HG03039 (cell line): Measurements from ENCODE around the gene ZBTB20.
"Not testable (repeated sequence)": the region's sequence is repeated elsewhere in the genome, so short reads cannot be mapped to it uniquely, and the experiment has no call there.

ENCODE experiments used
- ATAC-seq: cut with Tn5 transposase; IDR thresholded peaks from one replicate; pipeline ENCODE4 v1.9.1; 2021; ENCODE audit warnings: mild to moderate bottlenecking, moderate library complexity; ENCODE audit not compliant: unreplicated experiment

The ZBTB20 gene

DNA sequence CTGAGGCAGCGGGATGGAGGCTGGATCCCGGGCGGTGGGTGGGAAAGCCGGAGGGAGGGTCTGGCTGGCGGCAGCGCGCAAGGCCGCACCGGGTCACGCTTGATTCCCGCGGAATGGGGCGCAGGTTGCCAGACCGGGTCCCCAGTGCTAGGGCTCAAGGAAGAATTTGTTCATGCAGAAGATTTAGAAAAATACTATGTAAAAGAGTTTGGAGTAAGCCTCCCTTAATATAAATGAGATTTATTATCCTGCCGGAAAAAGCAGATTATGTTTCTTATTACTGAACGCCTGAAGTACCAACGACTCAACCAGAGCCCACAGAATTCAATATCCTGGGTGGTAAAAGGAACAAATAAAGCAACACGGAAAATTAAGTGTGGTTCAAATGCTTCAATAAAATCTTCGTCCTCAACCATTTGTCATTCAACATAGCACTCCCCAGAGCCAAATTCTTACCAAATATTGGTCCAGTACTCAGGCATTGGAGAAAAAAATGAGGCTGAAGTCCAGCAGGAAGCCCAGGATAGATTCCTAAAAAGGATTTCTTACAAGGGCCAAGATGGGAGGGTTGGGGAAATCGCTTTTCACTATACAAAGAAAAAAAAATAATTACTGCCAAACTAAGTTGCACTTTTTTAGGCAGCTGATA lies 1.2 kb upstream of the ZBTB20 start:
- ATAC-seq = peak; percentile 0

DNA sequence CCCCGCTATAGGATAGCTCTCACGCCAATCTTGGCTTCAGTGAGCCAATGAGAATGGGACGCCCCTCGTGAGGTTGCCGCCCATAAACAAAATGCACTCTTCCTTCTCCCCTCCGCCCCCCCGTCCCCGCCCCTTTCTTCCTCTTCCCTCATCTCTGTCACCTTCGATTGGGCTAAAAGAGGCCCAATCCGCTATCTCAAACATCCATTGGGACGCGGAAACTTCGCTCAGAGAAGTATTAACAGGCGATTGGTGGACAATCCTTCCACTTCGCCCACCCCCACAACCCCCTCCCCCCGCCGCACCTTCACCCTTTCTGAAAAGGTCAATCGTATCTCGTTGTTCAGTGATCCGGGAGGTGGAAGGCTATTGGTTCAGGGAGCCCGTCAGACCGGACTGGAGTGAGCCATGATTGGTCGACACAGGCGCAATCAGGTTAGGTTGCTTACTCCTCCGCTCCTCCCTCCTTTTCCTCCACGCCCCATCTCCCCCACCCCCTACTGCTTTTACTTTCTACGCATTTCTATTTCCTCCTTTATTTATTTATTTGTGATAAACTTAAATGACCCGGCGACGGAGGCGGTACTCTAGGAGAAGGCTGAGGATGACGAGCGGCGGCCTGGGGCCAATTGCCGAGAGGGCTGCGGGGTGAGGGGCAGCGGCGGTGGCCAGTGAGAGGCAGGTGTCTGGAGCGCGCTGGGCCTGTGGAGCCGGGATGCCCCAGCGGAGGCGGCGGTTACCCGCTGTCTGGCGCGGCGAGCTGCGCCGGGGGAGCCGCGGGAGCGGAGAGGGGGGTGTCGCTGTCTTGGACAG lies 447 bp upstream of the ZBTB20 start:
- ATAC-seq = peak; percentile 80

DNA sequence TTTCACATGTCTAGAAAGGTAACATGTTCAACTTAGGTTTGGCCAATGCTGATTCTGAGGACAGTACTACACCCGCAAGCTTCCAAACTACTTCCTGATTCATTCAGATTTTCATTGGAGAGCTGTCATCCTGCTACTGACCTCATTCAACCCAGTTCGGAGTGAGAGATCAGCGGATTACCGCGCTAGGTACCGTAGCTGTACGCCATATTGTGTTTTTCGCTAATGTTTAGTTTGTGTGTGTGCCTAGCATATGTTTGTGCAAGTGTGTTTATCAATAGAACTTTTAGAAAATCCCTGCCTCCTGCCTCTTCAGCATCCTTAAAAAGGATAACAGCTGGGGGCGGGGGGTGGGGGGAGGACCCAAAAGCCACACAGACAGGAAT lies 1.1 kb downstream of the ZBTB20 start:
- ATAC-seq = no peak

GRCh38 chr3:115141033-115141757 lies 5.9 kb downstream of the ZBTB20 start:
- peak; percentile 54 for ATAC-seq

GRCh38 chr3:115139072-115139471 lies 8.0 kb downstream of the ZBTB20 start:
- ATAC-seq = no peak

DNA sequence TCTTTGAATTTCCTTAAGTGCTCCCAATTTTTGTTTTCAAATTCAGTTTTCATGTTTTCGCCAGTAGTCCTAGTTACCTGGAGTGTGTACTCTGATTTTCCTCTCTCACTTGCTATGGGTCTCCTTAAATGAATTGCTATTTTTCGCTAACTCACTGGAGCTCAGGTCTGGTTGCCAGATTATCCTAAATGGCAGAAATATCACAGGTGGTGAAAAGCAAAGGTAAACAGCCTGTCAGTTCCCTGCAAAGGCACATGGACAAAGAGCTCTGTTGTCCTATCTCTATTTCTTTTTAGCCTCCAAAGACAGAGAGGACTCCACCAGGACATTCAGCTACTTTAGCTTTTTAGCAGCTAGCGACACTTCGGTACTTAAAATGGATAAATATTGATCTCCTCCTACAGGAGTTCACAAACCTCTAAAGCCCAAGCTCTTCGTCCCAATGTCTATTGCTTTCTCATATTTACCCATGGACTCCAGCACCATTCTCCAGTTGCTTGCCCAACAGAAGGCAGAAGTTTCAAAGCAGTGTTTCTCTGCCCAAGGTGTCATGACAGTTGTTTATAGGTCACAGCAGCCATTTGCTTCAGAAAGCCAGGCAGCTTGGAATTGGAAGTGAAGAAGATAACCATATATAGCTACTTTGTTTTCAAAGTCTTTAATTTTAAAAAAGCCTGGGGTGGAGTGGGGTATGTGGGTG lies 12.3 kb downstream of the ZBTB20 start:
- no peak for ATAC-seq

DNA sequence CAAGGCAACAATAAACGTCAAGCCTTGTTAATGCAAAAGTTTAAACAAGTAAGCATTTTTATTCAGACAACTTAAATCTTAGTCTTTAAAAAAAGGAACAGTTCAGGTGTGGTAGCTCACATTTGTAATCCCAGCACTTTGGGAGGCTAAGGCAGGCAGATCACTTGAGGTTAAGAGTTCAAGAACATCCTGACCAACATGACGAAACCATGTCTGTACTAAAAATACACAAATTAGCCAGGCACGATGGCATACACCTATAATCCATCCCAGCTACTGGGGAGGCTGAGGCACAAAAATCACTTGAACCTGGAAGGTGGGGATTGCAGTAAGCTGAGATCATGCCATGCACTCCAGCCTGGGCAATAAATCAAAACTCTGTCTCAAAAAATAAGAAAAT lies 19.9 kb downstream of the ZBTB20 start:
- ATAC-seq = no peak

DNA sequence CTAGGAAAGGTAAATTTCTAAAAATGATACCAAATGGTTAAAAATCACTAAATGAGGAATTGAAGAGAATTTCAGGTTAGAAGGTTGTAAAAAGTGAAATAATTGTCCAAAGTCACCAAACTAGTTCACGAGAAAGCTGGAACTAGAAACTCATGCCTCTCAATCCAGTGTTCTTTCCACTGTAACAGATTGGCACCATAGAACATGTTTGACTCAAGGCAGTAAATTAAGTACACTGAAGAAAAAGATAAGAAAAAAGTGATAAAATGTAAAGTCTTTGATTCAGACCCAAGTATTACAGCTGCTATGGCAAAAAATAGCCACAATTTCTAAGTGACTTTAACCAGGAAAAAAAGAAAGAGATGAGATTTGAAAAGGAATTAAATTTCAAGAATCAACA lies 26.5 kb downstream of the ZBTB20 start:
- ATAC-seq = no peak

- no peak for ATAC-seq
Observed at GRCh38 chr3:115113367-115113766, 33.7 kb downstream of the ZBTB20 start.

- ATAC-seq = no peak
Observed at GRCh38 chr3:115111632-115112031, 35.5 kb downstream of the ZBTB20 start.

DNA sequence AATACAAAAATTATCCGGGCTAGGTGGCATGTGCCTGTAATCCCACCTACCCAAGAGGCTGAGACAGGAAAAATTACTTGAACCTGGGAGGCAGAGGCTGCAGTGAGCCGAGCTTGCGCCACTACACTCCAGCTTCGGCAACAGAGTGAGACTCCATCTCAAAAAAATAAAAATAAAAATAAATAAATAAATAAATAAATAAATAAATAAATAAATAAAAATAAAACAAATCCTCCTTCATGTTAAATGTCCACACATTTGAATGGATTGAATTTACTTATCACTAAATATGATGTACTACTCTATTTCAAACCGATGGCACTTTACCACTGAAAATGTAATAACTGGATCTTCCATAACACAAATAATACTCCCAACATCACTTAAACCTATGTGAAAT lies 36.3 kb downstream of the ZBTB20 start:
- ATAC-seq = no peak

DNA sequence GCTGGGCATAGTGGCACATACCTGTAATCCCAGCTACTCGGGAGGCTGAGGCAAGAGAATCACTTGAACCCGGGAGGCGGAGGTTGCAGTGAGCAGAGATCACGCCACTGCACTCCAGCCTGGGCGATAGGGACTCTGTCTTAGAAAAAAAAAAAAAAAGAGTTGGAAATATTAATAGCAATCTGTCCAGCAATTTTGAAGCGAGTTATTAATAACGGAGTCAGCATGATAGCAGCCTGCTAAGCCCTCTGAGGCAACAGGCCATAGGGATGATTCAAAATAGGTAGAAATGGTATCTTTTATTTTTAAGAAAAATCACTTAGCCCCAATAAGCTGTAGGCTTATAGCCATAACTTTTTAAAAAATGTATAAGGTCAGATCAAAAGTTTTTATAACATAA lies 37.0 kb downstream of the ZBTB20 start:
- ATAC-seq = not testable (repeated sequence)

DNA sequence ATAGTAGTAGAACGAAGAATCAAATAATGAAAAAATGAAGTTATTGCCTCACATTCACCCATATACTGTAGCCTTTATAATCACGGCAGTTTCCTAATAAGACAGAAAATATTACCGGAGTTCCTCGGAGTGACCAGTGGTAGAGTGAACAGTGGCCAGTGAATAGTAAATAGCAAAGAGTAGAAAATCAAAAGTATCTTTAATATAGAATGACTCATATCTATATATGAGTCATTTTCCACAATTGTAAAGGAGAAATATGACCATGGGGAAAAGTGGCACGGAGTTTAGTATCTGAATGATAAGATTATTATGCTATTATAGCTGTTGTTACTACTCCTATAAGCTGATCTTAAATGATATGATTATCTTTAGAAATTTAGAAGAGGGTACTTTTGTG lies 38.5 kb downstream of the ZBTB20 start:
- no peak for ATAC-seq

GRCh38 chr3:115102046-115102445 lies 45.0 kb downstream of the ZBTB20 start:
- ATAC-seq = no peak

GRCh38 chr3:115100806-115101205 lies 46.3 kb downstream of the ZBTB20 start:
- no peak for ATAC-seq

DNA sequence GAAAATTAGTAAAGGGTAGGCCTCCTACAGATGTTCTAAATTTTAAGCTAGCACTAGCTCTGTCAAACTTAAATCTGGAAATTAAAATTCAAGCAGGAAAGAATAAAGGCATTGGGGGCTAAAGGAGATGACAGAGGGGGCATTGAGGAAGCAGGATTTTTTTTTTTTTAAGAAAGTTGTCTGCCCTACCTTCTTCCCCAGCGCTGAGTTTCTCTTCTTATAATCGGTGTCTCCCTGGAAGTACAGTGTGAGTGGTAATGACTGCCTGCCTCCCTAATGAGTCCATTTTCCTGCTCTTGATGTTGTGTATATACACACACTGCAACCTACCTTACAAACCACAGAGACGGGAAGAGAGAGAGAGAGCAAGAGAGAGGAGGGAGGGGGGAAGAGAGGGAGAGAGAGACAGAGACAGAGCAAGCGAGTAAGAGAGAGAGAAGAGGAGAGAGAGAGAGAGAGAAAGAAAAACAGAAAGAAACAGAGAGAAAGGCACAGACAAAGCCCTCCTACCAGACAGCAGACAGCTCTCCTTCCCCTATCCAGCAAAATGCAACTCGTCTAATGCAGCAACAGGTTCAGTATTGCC lies 47.0 kb downstream of the ZBTB20 start:
- ATAC-seq = peak; percentile 82

DNA sequence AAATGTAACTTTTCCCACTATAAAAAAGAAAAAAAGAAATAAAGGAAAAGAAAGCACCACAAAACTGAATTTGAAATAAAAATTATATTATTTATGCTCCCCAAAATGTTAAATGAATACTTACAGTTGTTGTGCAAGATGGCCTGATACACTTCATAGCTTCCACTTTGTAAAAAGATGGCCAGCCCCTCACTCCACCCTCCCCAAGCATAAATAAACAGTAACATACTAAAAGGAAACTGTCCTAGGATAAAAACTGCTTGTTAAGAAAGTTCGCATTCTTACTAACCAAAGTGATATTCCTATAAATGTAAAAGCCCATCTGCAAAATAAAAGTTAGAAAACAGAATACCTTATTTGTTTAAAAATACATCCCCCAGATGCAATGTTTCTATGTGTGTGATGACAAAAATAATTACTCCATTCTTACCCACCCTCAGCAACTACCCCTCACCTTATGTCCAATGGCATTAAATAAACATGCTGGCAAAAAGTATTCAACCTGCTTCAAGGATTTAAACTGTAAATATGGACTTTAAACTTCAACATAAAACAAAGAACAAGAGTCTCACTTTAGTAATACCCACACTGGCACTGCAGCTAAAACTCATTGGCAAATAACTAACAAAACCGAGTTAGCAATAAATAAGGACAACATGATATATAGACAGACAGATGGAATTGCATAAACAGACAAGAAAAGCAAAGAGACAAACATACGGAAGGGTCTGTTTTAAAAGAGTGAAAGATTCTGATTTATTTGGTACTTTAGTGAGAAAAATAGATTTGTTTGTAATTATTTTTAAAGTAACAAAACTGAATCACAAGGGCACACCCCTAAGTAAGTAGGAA lies 47.7 kb downstream of the ZBTB20 start:
- ATAC-seq = no peak

GRCh38 chr3:115098354-115099073 lies 48.6 kb downstream of the ZBTB20 start:
- no peak for ATAC-seq

GRCh38 chr3:115095236-115095635 lies 51.9 kb downstream of the ZBTB20 start:
- ATAC-seq = no peak
